ENCODE results near the gene NPIPB9. TPM values are rescaled to one million over a fixed set of nuclear protein-coding genes. Genes with fewer than 3 reads are reported as not detected.

The NPIPB9 gene
- total RNA-seq, 1 donor from 2014 or later: 6.3 TPM

Small RNA genes lying within 50 kb of the gene (small RNA-seq; reads per million reads assigned to genes)
- not detected for gene MIR6862-2 (ENCODE audit: low replicate concordance)

Other genes starting within 250 kb of the NPIPB9 start
- not detected for gene IL27, start 245.0 kb upstream of the NPIPB9 start, total RNA-seq
- 8.4 TPM for gene NUPR1, start 212.8 kb upstream of the NPIPB9 start, total RNA-seq
- 9.4 TPM for gene SGF29, start 197.9 kb upstream of the NPIPB9 start, total RNA-seq
- gene SULT1A2, start 154.7 kb upstream of the NPIPB9 start, total RNA-seq: 0.39 TPM
- gene SULT1A1, start 141.7 kb upstream of the NPIPB9 start, total RNA-seq: 12.0 TPM
- 1.7 TPM for gene NPIPB8, start 113.7 kb upstream of the NPIPB9 start, total RNA-seq
- gene EIF3C, start 40.3 kb upstream of the NPIPB9 start, total RNA-seq: 170 TPM
- 48.2 TPM for gene ATXN2L, start 71.2 kb downstream of the NPIPB9 start, total RNA-seq
- 51.9 TPM for gene TUFM, start 94.6 kb downstream of the NPIPB9 start, total RNA-seq
- gene SH2B1, start 112.1 kb downstream of the NPIPB9 start, total RNA-seq: 10.9 TPM
- gene ATP2A1, start 126.7 kb downstream of the NPIPB9 start, total RNA-seq: 64.1 TPM
- gene RABEP2, start 173.5 kb downstream of the NPIPB9 start, total RNA-seq: 23.3 TPM
- gene CD19, start 180.2 kb downstream of the NPIPB9 start, total RNA-seq: not detected
- gene NFATC2IP, start 199.2 kb downstream of the NPIPB9 start, total RNA-seq: 18.3 TPM
- gene SPNS1, start 223.0 kb downstream of the NPIPB9 start, total RNA-seq: 16.5 TPM
- gene LAT, start 233.3 kb downstream of the NPIPB9 start, total RNA-seq: 1.6 TPM

Measured in skin of body (tissue), 2 donors.